Fibroblast of skin of scalp (primary cell): ENCODE measurements around the gene ZBTB3. TPM values are rescaled to one million over a fixed set of nuclear protein-coding genes. Genes with fewer than 3 reads are reported as not detected.
"Not testable (repeated sequence)": the region's sequence is repeated elsewhere in the genome, so short reads cannot be mapped to it uniquely, and the experiment has no call there.

ENCODE experiments used
- DNase-seq: peaks from one replicate; pipeline ENCODE4 v3.0.0-alpha.2; 2013
- polyA plus RNA-seq, 2 experiments: library from polyadenylated mRNA; unstranded; fragments of 120-200 nt; gene quantifications; one replicate each; pipeline ENCODE4 v1.2.1, GENCODE V29; 2013; ENCODE audit not compliant: insufficient read length in 2 of 2

The ZBTB3 gene
- polyA plus RNA-seq (2013, experiment 1 of 2; ENCODE audit: insufficient read length): 3.0 TPM
- polyA plus RNA-seq (2013, experiment 2 of 2; ENCODE audit: insufficient read length): 2.7 TPM

- DNase-seq: peak; percentile 99
Observed at GRCh38 chr11:62753736-62754603, at the start of gene ZBTB3. TSS of gene ZBTB3 (minus strand) at chr11:62754160. CDS start at chr11:62753664, 496 bp downstream.

GRCh38 chr11:62801071-62801470, 47.1 kb upstream of the ZBTB3 start:
- no peak for DNase-seq

GRCh38 chr11:62799486-62799885, 45.5 kb upstream of the ZBTB3 start:
- no peak for DNase-seq

- no peak for DNase-seq
Observed at GRCh38 chr11:62796281-62796680, 42.3 kb upstream of the ZBTB3 start.

GRCh38 chr11:62794201-62794775, 40.3 kb upstream of the ZBTB3 start:
- DNase-seq: no peak

- no peak for DNase-seq
Observed at GRCh38 chr11:62792202-62792575, 38.2 kb upstream of the ZBTB3 start.

- DNase-seq: peak; percentile 82
Observed at GRCh38 chr11:62791501-62792201, 37.7 kb upstream of the ZBTB3 start, which contains the start of gene TMEM223. TSS of gene TMEM223 (minus strand) at chr11:62792006. CDS start at chr11:62791994, 12 bp downstream.

- DNase-seq: no peak
Observed at GRCh38 chr11:62789576-62789975, 35.6 kb upstream of the ZBTB3 start.

GRCh38 chr11:62788991-62789390, 35.0 kb upstream of the ZBTB3 start:
- no peak for DNase-seq

GRCh38 chr11:62787005-62787759, 33.2 kb upstream of the ZBTB3 start, which contains the start of gene TMEM179B:
TSS of gene TMEM179B (plus strand) at chr11:62787402. CDS start at chr11:62787432, 30 bp downstream.
- peak; percentile 98 for DNase-seq

GRCh38 chr11:62786318-62787004, 32.5 kb upstream of the ZBTB3 start:
- peak; percentile 86 for DNase-seq

- no peak for DNase-seq
Observed at GRCh38 chr11:62782753-62783152, 28.8 kb upstream of the ZBTB3 start.

GRCh38 chr11:62778441-62778840, 24.5 kb upstream of the ZBTB3 start:
- DNase-seq: no peak

- DNase-seq: no peak
Observed at GRCh38 chr11:62777389-62777788, 23.4 kb upstream of the ZBTB3 start.

- no peak for DNase-seq
Observed at GRCh38 chr11:62775646-62776045, 21.7 kb upstream of the ZBTB3 start.

GRCh38 chr11:62774407-62774806, 20.4 kb upstream of the ZBTB3 start:
- DNase-seq: no peak

GRCh38 chr11:62771144-62772021, 17.4 kb upstream of the ZBTB3 start, which contains the start of gene TAF6L:
TSS of gene TAF6L (plus strand) at chr11:62771396. CDS start at chr11:62775784, 4,388 bp downstream.
- peak; percentile 97 for DNase-seq

GRCh38 chr11:62770778-62771143, 16.8 kb upstream of the ZBTB3 start:
- no peak for DNase-seq

- DNase-seq: not testable (repeated sequence)
Observed at GRCh38 chr11:62760867-62761227, 6.9 kb upstream of the ZBTB3 start.
